Activated T-helper 1 cell treated with anti-CD3 and anti-CD28 coated beads, Interleukin-2, amount 50 U/mL, for 16 hours (primary cell): ENCODE results near the gene DACH2.
"Not testable (repeated sequence)": the region's sequence is repeated elsewhere in the genome, so short reads cannot be mapped to it uniquely, and the experiment has no call there.

Experiments used
- DNase-seq, 2 donors: peaks; one replicate each; pipeline ENCODE4 v3.0.0-alpha.2; 2020; ENCODE audit warnings: low read depth in 1 of 2, low spot score in 1 of 2

Gene DACH2

GRCh38 chrX:86148024-86148511 is at the start of gene DACH2:
DACH2 (plus strand) TSS chrX:86148451.
- peak in 1 of 2 donors; percentile 17 for DNase-seq

GRCh38 chrX:86102341-86102740 is 45.9 kb upstream of the DACH2 start:
- no peak for DNase-seq

DNA sequence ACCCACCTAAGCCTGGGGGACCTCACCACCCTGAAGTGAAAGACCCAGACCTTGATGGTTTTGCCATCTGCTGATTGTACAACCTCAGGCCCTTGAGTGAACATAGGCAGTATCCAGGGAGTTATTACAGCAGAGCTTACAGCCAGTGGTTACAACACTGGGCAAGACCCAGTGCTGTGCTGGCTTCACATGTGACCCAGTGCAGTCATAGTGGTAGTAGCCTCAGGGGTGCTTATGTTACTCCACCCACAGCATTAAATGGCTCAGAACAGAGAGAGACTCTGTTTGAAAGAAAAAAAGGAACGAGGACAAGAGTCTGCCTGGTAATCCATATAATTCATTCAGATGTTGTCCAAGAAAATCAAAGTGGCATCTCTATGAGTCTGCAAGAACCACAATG is 45.2 kb upstream of the DACH2 start:
- no peak for DNase-seq

- no peak for DNase-seq
These were observed 43.7 kb upstream of the DACH2 start for GRCh38 chrX:86104526-86104925.

- no peak for DNase-seq
These were observed 26.3 kb upstream of the DACH2 start for GRCh38 chrX:86121916-86122315.

DNA sequence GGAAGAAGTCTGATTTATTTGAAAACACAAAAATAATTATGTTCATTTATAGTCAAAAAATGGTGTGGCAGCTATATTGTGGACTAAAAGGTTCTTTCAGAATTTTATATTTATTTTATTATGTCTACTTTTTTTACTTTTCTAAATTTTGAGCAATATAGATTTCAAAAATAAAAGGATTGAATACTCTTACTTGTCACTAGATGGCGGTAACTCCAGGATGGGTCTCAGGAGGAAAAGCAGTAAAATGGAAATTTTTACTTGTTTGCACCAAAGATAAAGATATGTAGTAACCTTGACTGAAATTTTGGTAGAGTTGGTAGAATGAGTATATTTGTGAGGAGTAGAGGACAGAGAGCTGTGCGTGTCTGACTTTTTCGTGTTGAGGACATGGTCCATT is 14.5 kb upstream of the DACH2 start:
- no peak for DNase-seq

- no peak for DNase-seq
These were observed 11.2 kb upstream of the DACH2 start for GRCh38 chrX:86137071-86137470.

- no peak for DNase-seq
These were observed 6.5 kb upstream of the DACH2 start for GRCh38 chrX:86141786-86142185.

DNA sequence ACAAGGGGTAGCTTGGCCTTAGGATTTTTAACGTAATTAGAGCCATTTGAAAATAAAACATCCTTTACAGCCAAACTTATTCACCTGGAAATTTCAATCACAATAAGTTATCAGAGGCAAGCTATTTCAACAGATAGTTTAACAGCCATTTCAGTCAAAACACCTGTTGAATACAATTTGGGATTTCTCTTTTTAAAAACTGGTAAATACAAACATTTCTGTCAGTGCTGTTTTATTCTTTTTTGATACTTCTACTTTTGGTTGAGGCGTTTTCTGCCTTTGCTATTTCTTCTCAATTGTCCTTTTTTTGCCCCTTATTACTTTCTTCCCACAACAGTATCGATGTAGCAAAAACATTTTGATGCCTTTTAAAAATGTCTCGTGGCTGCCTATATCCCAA is 2.1 kb upstream of the DACH2 start:
- DNase-seq = no peak

GRCh38 chrX:86148594-86148993 is 343 bp downstream of the DACH2 start:
- no peak for DNase-seq

GRCh38 chrX:86149119-86149518 is 868 bp downstream of the DACH2 start:
- no peak for DNase-seq

- no peak for DNase-seq
These were observed 6.3 kb downstream of the DACH2 start for GRCh38 chrX:86154553-86154952.

DNA sequence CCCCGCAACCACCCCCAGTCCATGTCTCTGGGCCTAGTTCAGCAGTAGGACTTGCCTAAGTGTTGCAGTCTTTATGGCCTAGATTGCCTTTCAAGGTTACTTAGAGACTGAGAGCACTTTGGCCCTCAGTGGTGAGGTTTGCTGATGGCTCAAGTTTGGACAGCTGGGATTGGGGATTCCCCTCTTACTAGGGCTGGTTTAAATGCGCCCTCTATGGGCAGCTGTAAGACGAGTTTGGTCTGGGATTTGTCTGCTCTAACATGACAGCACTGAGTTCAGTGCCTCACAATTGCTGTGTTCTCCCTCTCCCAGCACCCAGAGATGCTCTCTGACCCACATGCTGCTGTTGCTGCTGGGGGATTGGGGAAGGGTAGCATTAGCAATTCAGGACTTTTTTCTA is 23.1 kb downstream of the DACH2 start:
- DNase-seq = no peak

DNA sequence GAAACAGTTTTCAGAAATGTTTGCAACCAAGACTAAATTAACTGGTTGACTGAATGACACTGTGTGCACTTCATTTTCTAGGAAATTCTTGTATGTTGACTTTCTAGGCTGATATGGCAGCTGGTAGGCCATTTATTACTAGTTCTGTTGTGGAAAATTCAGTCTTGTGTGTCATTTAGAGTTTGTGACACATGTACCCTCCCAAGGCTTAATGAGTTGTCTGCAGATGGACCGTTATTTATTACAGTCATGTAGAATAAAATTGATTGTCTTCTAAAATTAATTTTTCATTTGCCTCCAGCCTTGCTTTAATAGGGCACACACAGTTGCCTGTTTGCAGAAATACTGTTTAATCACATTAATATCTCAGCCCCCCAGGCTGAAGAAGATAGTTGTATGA is 30.7 kb downstream of the DACH2 start:
- DNase-seq = no peak

DNA sequence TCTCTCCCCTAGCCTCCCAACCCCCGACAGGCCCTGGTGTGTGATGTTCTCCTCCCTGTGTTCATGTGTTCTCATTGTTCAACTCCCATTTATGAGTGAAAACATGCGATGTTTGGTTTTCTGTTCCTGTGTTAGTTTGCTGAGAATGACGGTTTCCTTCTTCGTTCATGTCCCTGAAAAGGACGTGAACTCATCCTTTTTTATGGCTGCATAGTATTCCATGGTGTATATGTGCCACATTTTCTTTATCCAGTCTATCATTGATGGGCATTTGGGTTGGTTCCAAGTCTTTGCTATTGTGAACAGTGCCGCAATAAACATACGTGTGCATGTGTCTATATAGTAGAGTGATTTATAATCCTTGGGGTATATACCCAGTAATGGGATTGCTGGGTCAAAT is 33.1 kb downstream of the DACH2 start:
- DNase-seq = not testable (repeated sequence)

GRCh38 chrX:86192827-86193226 is 44.6 kb downstream of the DACH2 start:
- no peak for DNase-seq

GRCh38 chrX:86194758-86195157 is 46.5 kb downstream of the DACH2 start:
- DNase-seq = no peak

DNA sequence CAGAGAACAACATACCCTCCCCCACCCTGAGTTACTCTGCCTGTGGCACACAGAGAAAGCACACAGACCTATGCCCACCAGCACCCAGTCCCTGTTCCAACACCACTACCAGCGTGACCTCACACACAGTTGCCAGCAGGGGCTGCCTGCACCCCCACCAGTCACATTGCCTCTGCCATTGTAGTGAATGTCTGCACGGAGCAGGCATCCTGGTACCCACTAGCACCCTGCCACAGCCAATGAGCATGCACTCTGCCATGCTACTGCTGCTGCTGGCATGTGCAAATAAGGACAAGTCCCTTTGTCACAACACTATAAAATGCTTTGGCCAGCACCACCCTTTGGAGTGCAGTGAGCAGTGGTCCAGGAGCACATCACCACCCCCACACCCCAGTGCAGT is 47.1 kb downstream of the DACH2 start:
- no peak for DNase-seq

DNA sequence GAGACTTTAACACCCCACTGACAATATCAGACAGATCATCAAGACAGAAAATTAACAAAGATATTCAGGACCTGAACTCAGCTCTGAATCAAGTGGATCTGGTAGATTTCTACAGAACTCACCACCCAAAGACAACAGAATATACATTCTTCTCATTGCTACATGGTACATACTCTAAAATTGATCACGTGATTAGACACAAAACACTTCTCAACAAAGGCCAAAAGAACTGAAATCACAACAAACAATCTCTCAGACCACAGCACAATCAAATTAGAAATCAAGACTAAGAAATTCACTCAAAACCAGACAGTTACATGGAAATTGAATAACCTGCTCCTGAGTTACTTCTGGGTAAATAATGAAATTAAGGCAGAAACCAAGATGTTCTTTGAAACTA is 49.6 kb downstream of the DACH2 start:
- no peak for DNase-seq

- DNase-seq = no peak
These were observed 62.5 kb downstream of the DACH2 start for GRCh38 chrX:86210772-86211171.

DNA sequence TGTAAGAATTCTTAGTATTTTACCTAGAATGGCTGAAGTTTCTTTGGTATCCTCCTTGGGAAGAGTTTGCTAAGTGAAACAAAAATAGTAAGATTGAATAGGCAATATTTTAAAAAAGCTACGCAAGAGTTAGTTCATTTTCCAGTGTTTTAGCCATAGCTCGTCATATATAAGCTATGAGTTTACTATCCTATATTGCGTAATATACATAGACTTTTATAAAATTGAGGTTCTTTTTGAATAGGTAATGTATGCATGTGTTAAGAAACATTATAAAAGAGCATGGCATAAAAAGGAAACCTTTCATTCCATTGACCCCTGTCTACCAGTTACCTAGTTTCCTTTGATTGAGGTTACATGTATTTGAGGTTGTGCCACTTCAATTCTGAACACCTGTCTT is 67.0 kb downstream of the DACH2 start:
- no peak for DNase-seq

DNA sequence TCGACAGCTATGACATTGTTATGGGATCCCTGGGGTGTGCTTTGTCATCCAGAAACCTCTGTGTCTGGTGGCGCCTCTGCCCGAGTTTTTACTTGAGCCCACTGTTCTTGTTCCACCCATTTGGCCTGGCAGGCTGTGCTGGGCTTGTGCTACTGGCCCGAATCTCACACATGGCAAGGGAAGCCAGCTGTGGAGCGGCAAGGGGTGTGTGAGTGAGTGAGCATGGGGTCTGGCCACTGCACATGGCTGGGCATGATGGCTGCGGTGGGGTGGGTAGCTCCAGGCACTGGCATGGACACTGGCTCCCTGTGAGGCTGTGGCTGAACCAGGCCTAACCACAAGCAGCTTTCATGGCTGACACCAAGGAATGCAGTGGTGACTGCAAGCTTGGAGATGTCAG is 89.2 kb downstream of the DACH2 start:
- DNase-seq = no peak

DNA sequence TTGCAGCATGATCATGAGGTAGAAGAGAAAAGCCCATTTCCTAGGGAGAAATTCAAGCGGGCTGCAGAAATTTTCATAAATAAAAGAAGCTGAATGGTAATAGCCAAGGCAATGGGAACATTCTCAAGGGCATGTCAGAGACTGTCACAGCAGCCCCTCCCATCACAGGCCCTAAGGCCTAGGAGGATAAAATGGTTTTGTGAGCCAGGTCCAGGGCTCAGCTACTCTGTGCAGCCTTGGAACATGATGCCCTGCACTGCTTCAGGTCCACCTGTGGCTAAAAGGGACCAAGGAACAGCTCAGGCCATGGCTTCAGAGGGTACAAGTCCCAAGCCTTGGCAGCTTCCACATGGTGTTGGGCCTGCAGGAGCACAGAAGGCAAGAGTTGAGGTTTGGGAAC is 93.3 kb downstream of the DACH2 start:
- DNase-seq = no peak

- DNase-seq = no peak
These were observed 115.3 kb downstream of the DACH2 start for GRCh38 chrX:86263526-86263925.
